ENCODE data around the gene TCIRG1.

GRCh38 chr11:68009391-68010089 is 29.3 kb upstream of the TCIRG1 start:
- TF ChIP-seq CTCF (IDR thresholded peaks at IDR 0.05 in 4 of 5, conservative IDR thresholded peaks at IDR 0.05 in 1 of 5) (no peak), POLR2A (IDR thresholded peaks at IDR 0.05) (no peak)
